ENCODE data around the gene LINGO1.

The LINGO1 gene

GRCh38 chr15:77578641-77579372 is 53.9 kb downstream of the LINGO1 start:
- Histone ChIP-seq H3K4me1 (ENCODE audit: control insufficient read depth, insufficient read depth, low read length) (peaks cover 49% of the 10 kb centered on the region), H3K9me3 (ENCODE audit: control insufficient read depth, low read length) (no peaks in the 10 kb centered on the region), H3K4me3 (ENCODE audit: low read length) (no peak overlapping the region), H3K36me3 (ENCODE audit: control insufficient read depth, insufficient read depth, low read length) (no peaks in the 10 kb centered on the region), H3K9ac (ENCODE audit: low read length) (no peak overlapping the region), H3K27me3 (ENCODE audit: control insufficient read depth, insufficient read depth, low read length) (peaks cover 3% of the 10 kb centered on the region)

- Histone ChIP-seq H3K9ac (ENCODE audit: low read length) (no peak overlapping the region), H3K4me3 (ENCODE audit: low read length) (no peak overlapping the region), H3K36me3 (ENCODE audit: control insufficient read depth, insufficient read depth, low read length) (no peaks in the 10 kb centered on the region), H3K9me3 (ENCODE audit: control insufficient read depth, low read length) (no peaks in the 10 kb centered on the region), H3K4me1 (ENCODE audit: control insufficient read depth, insufficient read depth, low read length) (peaks cover 44% of the 10 kb centered on the region), H3K27me3 (ENCODE audit: control insufficient read depth, insufficient read depth, low read length) (peaks cover 2% of the 10 kb centered on the region)
Measured at GRCh38 chr15:77577366-77577950, 55.3 kb downstream of the LINGO1 start.

- no peak overlapping the region for H3K9ac ChIP-seq (ENCODE audit: low read length)
Measured at GRCh38 chr15:77576538-77576937, 56.2 kb downstream of the LINGO1 start.

GRCh38 chr15:77575203-77575934 is 57.3 kb downstream of the LINGO1 start:
- Histone ChIP-seq H3K36me3 (ENCODE audit: control insufficient read depth, insufficient read depth, low read length) (no peaks in the 10 kb centered on the region), H3K4me1 (ENCODE audit: control insufficient read depth, insufficient read depth, low read length) (peaks cover 25% of the 10 kb centered on the region), H3K9ac (ENCODE audit: low read length) (no peak overlapping the region), H3K4me3 (ENCODE audit: low read length) (no peak overlapping the region), H3K9me3 (ENCODE audit: control insufficient read depth, low read length) (no peaks in the 10 kb centered on the region), H3K27me3 (ENCODE audit: control insufficient read depth, insufficient read depth, low read length) (no peaks in the 10 kb centered on the region)

More at GRCh38 chr15:77576538-77576937, 56.2 kb downstream of the LINGO1 start:
- H3K9me3 ChIP-seq (ENCODE audit: control insufficient read depth, low read length), result no peaks in the 10 kb centered on the region
- no peaks in the 10 kb centered on the region for H3K27me3 ChIP-seq (ENCODE audit: control insufficient read depth, insufficient read depth, low read length)
- no peaks in the 10 kb centered on the region for H3K36me3 ChIP-seq (ENCODE audit: control insufficient read depth, insufficient read depth, low read length)
- peaks cover 35% of the 10 kb centered on the region for H3K4me1 ChIP-seq (ENCODE audit: control insufficient read depth, insufficient read depth, low read length)
- no peak overlapping the region for H3K4me3 ChIP-seq (ENCODE audit: low read length)

- Histone ChIP-seq H3K9me3 (ENCODE audit: control insufficient read depth, low read length) (no peaks in the 10 kb centered on the region), H3K4me3 (ENCODE audit: low read length) (no peak overlapping the region), H3K4me1 (ENCODE audit: control insufficient read depth, insufficient read depth, low read length) (peaks cover 28% of the 10 kb centered on the region), H3K9ac (ENCODE audit: low read length) (no peak overlapping the region), H3K36me3 (ENCODE audit: control insufficient read depth, insufficient read depth, low read length) (no peaks in the 10 kb centered on the region), H3K27me3 (ENCODE audit: control insufficient read depth, insufficient read depth, low read length) (no peaks in the 10 kb centered on the region)
Measured at GRCh38 chr15:77574521-77575202, 58.0 kb downstream of the LINGO1 start.

- Histone ChIP-seq H3K4me1 (ENCODE audit: control insufficient read depth, insufficient read depth, low read length) (peaks cover 32% of the 10 kb centered on the region), H3K4me3 (ENCODE audit: low read length) (no peak overlapping the region), H3K9ac (ENCODE audit: low read length) (no peak overlapping the region), H3K36me3 (ENCODE audit: control insufficient read depth, insufficient read depth, low read length) (no peaks in the 10 kb centered on the region), H3K9me3 (ENCODE audit: control insufficient read depth, low read length) (no peaks in the 10 kb centered on the region), H3K27me3 (ENCODE audit: control insufficient read depth, insufficient read depth, low read length) (no peaks in the 10 kb centered on the region)
Measured at GRCh38 chr15:77573802-77574201, 58.9 kb downstream of the LINGO1 start.

- Histone ChIP-seq H3K9ac (ENCODE audit: low read length) (no peak overlapping the region), H3K27me3 (ENCODE audit: control insufficient read depth, insufficient read depth, low read length) (no peaks in the 10 kb centered on the region), H3K4me3 (ENCODE audit: low read length) (no peak overlapping the region), H3K9me3 (ENCODE audit: control insufficient read depth, low read length) (no peaks in the 10 kb centered on the region), H3K4me1 (ENCODE audit: control insufficient read depth, insufficient read depth, low read length) (peaks cover 42% of the 10 kb centered on the region), H3K36me3 (ENCODE audit: control insufficient read depth, insufficient read depth, low read length) (no peaks in the 10 kb centered on the region)
Measured at GRCh38 chr15:77572186-77572585, 60.5 kb downstream of the LINGO1 start.

- Histone ChIP-seq H3K9me3 (ENCODE audit: control insufficient read depth, low read length) (no peaks in the 10 kb centered on the region), H3K4me3 (ENCODE audit: low read length) (no peak overlapping the region), H3K36me3 (ENCODE audit: control insufficient read depth, insufficient read depth, low read length) (no peaks in the 10 kb centered on the region), H3K9ac (ENCODE audit: low read length) (no peak overlapping the region), H3K4me1 (ENCODE audit: control insufficient read depth, insufficient read depth, low read length) (peaks cover 42% of the 10 kb centered on the region), H3K27me3 (ENCODE audit: control insufficient read depth, insufficient read depth, low read length) (no peaks in the 10 kb centered on the region)
Measured at GRCh38 chr15:77571741-77572140, 61.0 kb downstream of the LINGO1 start.

GRCh38 chr15:77571181-77571580 is 61.5 kb downstream of the LINGO1 start:
- H3K4me1 ChIP-seq (ENCODE audit: control insufficient read depth, insufficient read depth, low read length), result peaks cover 38% of the 10 kb centered on the region
- H3K9ac ChIP-seq (ENCODE audit: low read length), result no peak overlapping the region
- H3K36me3 ChIP-seq (ENCODE audit: control insufficient read depth, insufficient read depth, low read length), result no peaks in the 10 kb centered on the region
- H3K4me3 ChIP-seq (ENCODE audit: low read length), result no peak overlapping the region
- no peaks in the 10 kb centered on the region for H3K9me3 ChIP-seq (ENCODE audit: control insufficient read depth, low read length)
- no peaks in the 10 kb centered on the region for H3K27me3 ChIP-seq (ENCODE audit: control insufficient read depth, insufficient read depth, low read length)

- peak overlapping the region; percentile 46 for H3K9ac ChIP-seq (ENCODE audit: low read length)
- H3K9me3 ChIP-seq (ENCODE audit: control insufficient read depth, low read length), result no peaks in the 10 kb centered on the region
- H3K4me1 ChIP-seq (ENCODE audit: control insufficient read depth, insufficient read depth, low read length), result peaks cover 23% of the 10 kb centered on the region
- no peaks in the 10 kb centered on the region for H3K27me3 ChIP-seq (ENCODE audit: control insufficient read depth, insufficient read depth, low read length)
- peak overlapping the region; percentile 14 for H3K4me3 ChIP-seq (ENCODE audit: low read length)
- no peaks in the 10 kb centered on the region for H3K36me3 ChIP-seq (ENCODE audit: control insufficient read depth, insufficient read depth, low read length)
Measured at GRCh38 chr15:77569729-77570125, 63.0 kb downstream of the LINGO1 start.

GRCh38 chr15:77568973-77569728 is 63.6 kb downstream of the LINGO1 start:
- Histone ChIP-seq H3K4me1 (ENCODE audit: control insufficient read depth, insufficient read depth, low read length) (peaks cover 22% of the 10 kb centered on the region), H3K36me3 (ENCODE audit: control insufficient read depth, insufficient read depth, low read length) (no peaks in the 10 kb centered on the region), H3K27me3 (ENCODE audit: control insufficient read depth, insufficient read depth, low read length) (no peaks in the 10 kb centered on the region), H3K9ac (ENCODE audit: low read length) (peak overlapping the region; percentile 46), H3K4me3 (ENCODE audit: low read length) (peak overlapping the region; percentile 14), H3K9me3 (ENCODE audit: control insufficient read depth, low read length) (no peaks in the 10 kb centered on the region)

Measured in mucosa of stomach (tissue), 1 donor.